Common myeloid progenitor, CD34-positive (primary cell): Measurements from ENCODE around the gene RSPH4A.
A peak's percentile ranks its signal among the peaks of the same experiment; 100 is the strongest.
"Not testable (repeated sequence)": the region's sequence is repeated elsewhere in the genome, so short reads cannot be mapped to it uniquely, and the experiment has no call there.

Experiments used
- CTCF ChIA-PET: fragments of 350-600 bp; sonication (Branson Sonifier 250); formaldehyde crosslinking; loops from one replicate; lab custom pipeline; 2021; ENCODE audit warnings: antibody characterized with exemption; lab: Charles Lee
- POLR2A ChIA-PET: fragments of 350-600 bp; sonication (Branson Sonifier 250); formaldehyde crosslinking; loops from one replicate; lab custom pipeline; 2021; ENCODE audit warnings: antibody characterized with exemption; lab: Charles Lee
- DNase-seq, 3 donors: peaks; one replicate each; pipeline versions ENCODE4 v3.0.0 to v3.0.0-alpha.2; 2013
- H3K27ac ChIP-seq, 2 experiments: 1 replicate in 1 of 2; 2 replicates in 1 of 2; pipeline ENCODE4 v1.7.0; 2013; ENCODE audit warnings: inconsistent platforms in 2 of 2, low read length in 2 of 2, mild to moderate bottlenecking in 2 of 2, low read depth in 1 of 2, moderate library complexity in 1 of 2; ENCODE audit not compliant: severe bottlenecking in 2 of 2, insufficient read depth in 1 of 2, poor library complexity in 1 of 2
- H3K27me3 ChIP-seq, 5 experiments: replicated peaks in 2 of 5; 1 replicate in 3 of 5; 2 replicates in 2 of 5; pipeline versions ENCODE4 v1.6.1 to v1.7.0; 2013; ENCODE audit warnings: low read length in 4 of 5, mild to moderate bottlenecking in 2 of 5, moderate library complexity in 2 of 5, inconsistent platforms in 1 of 5; ENCODE audit not compliant: insufficient read depth in 5 of 5, control insufficient read depth in 4 of 5
- H3K36me3 ChIP-seq, 4 experiments: 1 replicate in 2 of 4; 2 replicates in 2 of 4; pipeline versions ENCODE4 v1.6.1 to v1.7.0; 2013; ENCODE audit warnings: low read length in 3 of 4, control low read depth in 1 of 4, mild to moderate bottlenecking in 1 of 4; ENCODE audit not compliant: control insufficient read depth in 4 of 4, insufficient read depth in 4 of 4
- H3K4me1 ChIP-seq, 4 experiments: 1 replicate in 3 of 4; 2 replicates in 1 of 4; pipeline versions ENCODE4 v1.6.1 to v1.7.1; 2013; ENCODE audit warnings: low read length in 3 of 4, mild to moderate bottlenecking in 3 of 4, control low read depth in 1 of 4, inconsistent platforms in 1 of 4, moderate library complexity in 1 of 4; ENCODE audit not compliant: control insufficient read depth in 4 of 4, insufficient read depth in 4 of 4; ENCODE audit errors: control extremely low read depth in 1 of 4
- H3K4me3 ChIP-seq, 7 experiments: 1 replicate in 4 of 7; 2 replicates in 3 of 7; pipeline versions ENCODE4 v1.5.1 to v1.7.0; 2013; ENCODE audit warnings: mild to moderate bottlenecking in 7 of 7, low read length in 6 of 7, moderate library complexity in 6 of 7, inconsistent platforms in 2 of 7, low read depth in 2 of 7, control low read depth in 1 of 7; ENCODE audit not compliant: insufficient read depth in 4 of 7, control insufficient read depth in 1 of 7; ENCODE audit errors: extremely low read depth in 1 of 7
- H3K9me3 ChIP-seq, 5 experiments: 1 replicate in 4 of 5; 2 replicates in 1 of 5; pipeline versions ENCODE4 v1.6.1 to v1.7.1; 2013; ENCODE audit warnings: low read length in 4 of 5, mild to moderate bottlenecking in 2 of 5, inconsistent platforms in 1 of 5, low read depth in 1 of 5, moderate library complexity in 1 of 5; ENCODE audit not compliant: control insufficient read depth in 4 of 5, insufficient read depth in 2 of 5; ENCODE audit errors: control extremely low read depth in 1 of 5
- WGBS: methylation state at CpG from one replicate; pipeline ENCODE4 v1.1.5; 2013; ENCODE audit not compliant: insufficient coverage; 5-methylcytosine and 5-hydroxymethylcytosine counted together

The RSPH4A gene

DNA sequence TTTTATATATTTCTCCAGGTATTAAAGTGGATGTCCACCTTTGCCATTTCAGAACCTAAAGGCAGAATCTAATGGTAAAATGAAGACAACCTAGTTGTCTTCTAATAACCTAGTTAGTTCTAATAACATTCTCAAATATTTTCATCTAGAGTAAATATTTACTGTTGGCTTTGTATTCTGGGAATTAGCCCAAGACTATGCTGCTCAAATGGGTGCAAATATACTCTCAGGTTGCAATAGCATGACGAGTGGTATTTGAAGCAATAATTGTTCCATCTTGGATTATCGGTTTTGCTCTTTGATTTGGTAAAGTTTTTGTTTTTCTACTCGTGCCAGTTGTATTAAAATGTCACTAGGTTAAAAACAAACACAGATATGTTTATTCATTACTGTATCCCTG is 21.0 kb upstream of the RSPH4A start:
- Histone ChIP-seq H3K4me3 (no peak overlapping the region), H3K36me3 (peaks cover 10 to 38% (median 22%) of the 10 kb centered on the region in 4 experiments), H3K27ac (no peak overlapping the region), H3K27me3 (no peaks in the 10 kb centered on the region), H3K4me1 (no peaks in the 10 kb centered on the region), H3K9me3 (no peaks in the 10 kb centered on the region)
- POLR2A ChIA-PET = no interaction called here
- no peak for DNase-seq
- CTCF ChIA-PET = interaction anchor here (1.1 kb wide), 1 partner anchor 24 kb away, joined by 3 read pairs; the partner anchor contains the start of gene RWDD1
- no CpG with 5 or more reads among the region's 3 CpGs for WGBS

GRCh38 chr6:116596815-116597214 is 19.5 kb upstream of the RSPH4A start:
- ChIA-PET POLR2A (no interaction called here), CTCF (interaction anchor here (1.0 kb wide), 2 partner anchors 18 to 20 kb away, joined by 3 read pairs; partner anchors contain the start of gene RSPH4A)
- no peaks in the 10 kb centered on the region for H3K4me1 ChIP-seq
- WGBS = 93% methylated on average over 3 of the region's 4 CpGs
- peak; percentile 2 to 19 (median 15) for DNase-seq
- no peak overlapping the region for H3K4me3 ChIP-seq
- H3K36me3 ChIP-seq = peaks cover 4 to 23% (median 17%) of the 10 kb centered on the region in 4 experiments
- H3K9me3 ChIP-seq = no peaks in the 10 kb centered on the region
- H3K27ac ChIP-seq = no peak overlapping the region
- H3K27me3 ChIP-seq = no peaks in the 10 kb centered on the region

DNA sequence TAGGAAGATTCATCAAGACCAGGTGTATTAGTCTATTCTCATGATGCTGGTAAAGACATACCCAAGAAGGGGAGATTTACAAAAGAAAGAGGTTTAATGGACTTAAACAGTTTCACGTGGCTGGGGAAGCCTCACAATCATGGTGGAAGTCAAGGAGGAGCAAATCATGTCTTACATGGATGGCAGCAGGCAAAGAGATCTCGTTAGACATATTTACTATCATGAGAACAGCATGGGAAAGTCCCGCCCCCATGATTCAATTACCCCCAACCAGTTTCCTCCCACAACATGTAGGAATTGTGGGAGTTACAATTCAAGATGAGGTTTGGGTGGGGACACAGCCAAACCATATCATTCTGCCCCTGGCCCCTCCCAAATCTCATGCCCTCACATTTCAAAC is 12.4 kb upstream of the RSPH4A start:
- WGBS = no CpG with 5 or more reads among the region's 3 CpGs
- CTCF ChIA-PET, H3K4me1 ChIP-seq, H3K9me3 ChIP-seq, H3K27ac ChIP-seq, POLR2A ChIA-PET, H3K4me3 ChIP-seq, H3K27me3 ChIP-seq, DNase-seq, H3K36me3 ChIP-seq: not testable (repeated sequence)

GRCh38 chr6:116604868-116605267 is 11.4 kb upstream of the RSPH4A start:
- DNase-seq, H3K9me3 ChIP-seq, POLR2A ChIA-PET, H3K36me3 ChIP-seq, H3K4me1 ChIP-seq, CTCF ChIA-PET, H3K27me3 ChIP-seq, H3K27ac ChIP-seq, H3K4me3 ChIP-seq: not testable (repeated sequence)
- 88% methylated on average over 1 of the region's 3 CpGs for WGBS

GRCh38 chr6:116605935-116606334 is 10.3 kb upstream of the RSPH4A start:
- Histone ChIP-seq H3K9me3 (peaks cover 0 to 5% (median 3%) of the 10 kb centered on the region in 5 experiments), H3K36me3 (no peaks in the 10 kb centered on the region), H3K4me1 (no peaks in the 10 kb centered on the region), H3K27ac (no peak overlapping the region), H3K4me3 (no peak overlapping the region), H3K27me3 (no peaks in the 10 kb centered on the region)
- no peak for DNase-seq
- ChIA-PET POLR2A (no interaction called here), CTCF (interaction anchor here (1.5 kb wide), 1 partner anchor 319 kb away, joined by 3 read pairs; no protein-coding TSS in a partner anchor)
- WGBS = 95% methylated on average over 3 of the region's 4 CpGs

DNA sequence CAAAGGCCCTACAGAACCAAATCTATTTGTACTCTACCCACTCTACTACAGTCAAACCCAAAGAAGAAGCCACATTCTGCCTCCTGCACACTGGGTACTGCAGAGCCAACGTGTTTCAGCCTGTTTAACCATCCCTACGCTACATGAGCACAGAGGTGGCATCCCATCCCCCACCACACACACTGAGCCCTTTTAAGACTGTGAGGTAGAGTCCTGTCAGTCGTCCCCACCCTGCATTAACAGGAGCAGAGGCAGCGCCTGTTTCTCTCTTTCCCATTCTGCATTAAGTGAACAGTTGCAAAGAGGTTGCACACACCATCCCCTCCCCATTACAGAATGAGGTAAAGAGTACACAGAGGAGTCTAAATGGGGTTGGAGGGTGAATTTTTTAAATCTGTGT is 5.2 kb upstream of the RSPH4A start:
- Histone ChIP-seq H3K27ac (no peak overlapping the region), H3K4me1 (peaks cover 0 to 8% (median 5%) of the 10 kb centered on the region in 4 experiments), H3K27me3 (no peaks in the 10 kb centered on the region), H3K9me3 (no peaks in the 10 kb centered on the region), H3K4me3 (no peak overlapping the region), H3K36me3 (no peaks in the 10 kb centered on the region)
- POLR2A ChIA-PET = no interaction called here
- WGBS = 100% methylated on average over 2 of the region's 4 CpGs
- no peak for DNase-seq
- CTCF ChIA-PET = no interaction called here

DNA sequence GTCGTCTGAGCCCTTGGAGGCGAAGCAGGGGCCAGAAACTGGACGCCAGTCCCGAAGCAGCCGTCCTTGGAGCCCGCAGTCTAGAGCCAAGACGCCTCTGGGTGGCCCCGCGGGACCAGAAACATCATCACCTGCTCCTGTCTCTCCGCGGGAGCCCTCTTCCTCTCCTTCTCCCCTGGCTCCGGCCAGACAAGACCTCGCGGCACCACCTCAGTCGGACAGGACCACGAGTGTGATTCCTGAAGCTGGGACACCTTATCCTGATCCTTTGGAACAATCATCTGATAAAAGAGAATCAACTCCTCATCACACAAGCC is 416 bp downstream of the RSPH4A start:
- H3K27ac ChIP-seq = peak overlapping the region; percentile 20 to 30
- H3K27me3 ChIP-seq = peaks cover 0 to 5% (median 2%) of the 10 kb centered on the region in 5 experiments
- POLR2A ChIA-PET = no interaction called here
- no peaks in the 10 kb centered on the region for H3K36me3 ChIP-seq
- peaks cover 0 to 16% (median 13%) of the 10 kb centered on the region in 4 experiments for H3K4me1 ChIP-seq
- peak overlapping the region; percentile 46 to 98 (median 77) for H3K4me3 ChIP-seq
- 0% methylated on average over 15 of the region's 16 CpGs for WGBS
- no peaks in the 10 kb centered on the region for H3K9me3 ChIP-seq
- CTCF ChIA-PET = interaction anchor here (0.6 to 3.2 kb wide), 10 partner anchors 11 to 365 kb away, joined by 3 to 11 read pairs (median 4); no protein-coding TSS in a partner anchor
- no peak for DNase-seq
